Stimulated activated CD4-positive, alpha-beta T cell treated with anti-CD3 and anti-CD28 coated beads, Interleukin-1b, Interleukin-23, amount 100 ng/mL, for 1 hour (primary cell): ENCODE results near the gene KIF3C.
"Not testable (repeated sequence)": the region's sequence is repeated elsewhere in the genome, so short reads cannot be mapped to it uniquely, and the experiment has no call there.

Source experiments
- DNase-seq, 2 donors: peaks; one replicate each; pipeline ENCODE4 v3.0.0-alpha.2; 2020; ENCODE audit warnings: low read depth in 2 of 2

Gene KIF3C

DNA sequence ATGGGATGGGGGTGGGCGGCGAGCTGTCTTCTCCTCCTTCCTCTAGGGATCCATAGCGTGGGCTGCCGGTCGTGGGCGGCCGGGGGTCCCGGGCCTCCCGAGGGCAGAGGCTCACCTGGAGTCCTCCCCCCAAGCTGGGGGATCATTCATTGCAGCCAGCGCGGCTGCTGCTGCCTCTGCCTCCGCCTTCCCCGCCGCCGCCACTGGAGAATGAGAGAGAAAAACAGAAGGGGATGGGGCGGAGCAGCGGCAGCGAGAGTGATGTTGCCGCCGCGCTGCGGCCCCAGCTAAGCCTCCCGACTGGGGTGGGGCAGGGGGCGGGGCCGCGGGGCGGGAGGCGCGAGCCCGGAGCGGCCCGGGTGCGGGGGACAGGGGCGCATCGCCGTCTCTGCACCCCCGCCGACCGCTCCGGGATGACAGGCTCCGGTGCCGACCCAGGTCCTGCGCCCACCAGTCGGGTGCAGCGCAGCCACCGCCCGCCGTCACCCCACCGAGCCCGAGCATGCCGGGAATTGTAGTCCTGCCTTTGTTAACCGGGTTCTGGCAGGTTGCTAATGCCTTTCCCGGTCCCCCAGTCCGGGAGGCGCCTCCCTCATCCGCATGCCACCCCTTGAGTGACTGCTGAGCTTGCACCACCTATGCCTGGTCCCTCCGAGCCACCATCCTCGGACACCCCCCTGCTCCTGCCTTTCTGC lies at the start of gene KIF3C:
KIF3C (minus strand) TSS at position 225 of the 695 bp plus-strand sequence. CDS start 580 bp downstream, outside the sequence.
- peak; percentile 21 to 54 for DNase-seq

GRCh38 chr2:26028083-26028482 lies 45.8 kb upstream of the KIF3C start:
- DNase-seq = not testable (repeated sequence)

DNA sequence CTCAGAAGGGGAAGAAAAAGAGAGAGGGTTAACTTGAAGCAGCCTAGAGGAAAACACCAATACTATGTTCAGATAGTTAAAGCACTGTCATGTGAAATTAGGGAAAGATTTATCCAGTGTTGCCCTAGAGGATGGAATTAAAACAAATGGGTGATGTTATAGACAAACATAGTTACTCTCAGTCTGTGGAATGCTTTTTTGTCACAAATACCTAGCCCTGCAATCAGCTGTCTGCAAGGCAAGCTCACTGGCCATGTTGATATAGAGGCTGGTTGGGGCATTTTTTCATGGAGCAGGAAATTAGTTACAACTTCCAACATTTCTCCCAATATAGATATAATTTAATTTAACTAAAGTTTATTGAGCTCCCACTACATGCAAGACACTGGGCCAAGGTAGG lies 43.2 kb upstream of the KIF3C start:
- DNase-seq = no peak

- DNase-seq = no peak
These were observed 42.0 kb upstream of the KIF3C start for GRCh38 chr2:26024260-26024659.

GRCh38 chr2:26020231-26020640 lies 37.9 kb upstream of the KIF3C start:
- no peak for DNase-seq

GRCh38 chr2:26018184-26019055 lies 36.1 kb upstream of the KIF3C start:
- no peak for DNase-seq

DNA sequence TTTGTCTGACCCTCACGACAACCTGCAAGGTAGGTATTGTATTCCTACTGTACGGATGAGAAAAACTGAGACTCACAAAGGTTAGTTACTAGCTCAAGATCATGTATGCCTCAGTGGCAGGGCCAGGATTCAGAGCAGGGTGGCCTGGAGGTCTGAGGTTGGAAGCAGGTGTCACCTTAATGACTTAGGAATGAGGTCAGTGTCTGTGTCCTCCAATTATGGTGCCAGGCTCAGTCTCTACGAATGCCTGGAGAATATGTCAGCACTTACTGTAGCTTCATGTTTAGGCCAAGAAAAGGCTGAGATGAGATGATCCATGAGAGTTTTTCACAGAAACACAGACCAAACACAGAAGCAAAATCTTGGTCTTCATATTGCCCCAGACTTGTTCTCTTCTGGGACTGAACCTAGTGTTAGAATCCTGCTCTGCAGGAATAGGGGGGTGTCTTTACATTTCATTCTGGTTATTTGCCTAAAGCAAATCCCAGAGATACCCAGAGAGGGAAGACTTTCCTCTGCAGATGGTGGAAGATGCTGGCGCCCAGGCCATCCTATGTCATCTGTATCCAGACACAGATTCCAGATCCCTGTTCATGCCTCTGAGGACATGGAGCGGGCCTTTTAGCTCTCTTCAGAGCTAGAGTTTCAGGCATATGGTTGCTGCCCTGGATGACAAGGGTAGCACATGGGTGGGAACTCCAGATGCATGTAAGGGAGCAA lies 35.3 kb upstream of the KIF3C start:
- no peak for DNase-seq

DNA sequence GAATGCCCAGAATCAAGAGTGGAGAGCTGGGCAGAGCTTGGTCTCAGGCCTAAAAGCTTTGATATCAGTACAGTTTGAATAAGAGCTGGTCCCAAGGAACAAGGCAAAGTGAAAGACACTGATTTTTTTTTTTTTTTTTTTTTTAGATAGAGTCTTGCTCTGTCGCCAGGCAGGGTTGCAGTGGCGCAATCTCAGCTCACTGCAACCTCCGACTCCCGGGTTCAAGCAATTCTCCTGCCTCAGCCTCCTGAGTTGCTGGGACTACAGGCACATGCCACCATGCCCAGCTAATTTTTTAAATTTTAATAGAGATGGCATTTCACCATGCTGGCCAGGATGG lies 34.4 kb upstream of the KIF3C start:
- not testable (repeated sequence) for DNase-seq

DNA sequence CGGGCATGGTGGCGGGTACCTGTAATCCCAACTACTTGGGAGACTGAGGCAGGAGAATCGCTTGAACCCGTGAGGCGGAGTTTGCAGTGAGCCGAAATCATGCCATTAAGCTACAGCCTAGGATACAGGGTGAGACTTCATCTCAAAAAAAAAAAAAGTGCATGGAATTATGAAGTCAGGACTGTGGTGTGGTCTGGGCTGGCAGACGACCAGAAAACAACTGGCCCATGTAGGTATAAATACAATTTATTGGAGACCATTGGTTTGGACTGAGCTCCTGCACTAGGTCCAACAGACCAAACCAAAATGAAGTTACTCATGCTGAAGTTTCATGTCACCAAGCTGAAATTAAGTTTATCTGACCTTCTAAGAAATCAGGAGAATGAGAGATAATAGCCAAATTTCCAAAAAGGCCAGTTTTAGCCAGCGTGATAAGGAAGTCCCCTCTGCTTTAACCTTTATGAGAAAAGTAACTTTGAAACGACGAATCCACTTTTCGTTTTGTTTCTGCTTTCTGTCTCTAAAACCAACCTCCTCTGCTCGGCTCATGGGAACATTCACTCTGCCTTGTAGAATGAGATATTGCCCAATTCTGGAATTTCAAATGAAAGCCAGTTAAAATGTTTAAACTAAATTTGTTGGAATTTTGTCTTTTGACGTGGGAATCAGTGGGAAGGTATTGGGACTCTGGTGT lies 33.9 kb upstream of the KIF3C start:
- no peak for DNase-seq

DNA sequence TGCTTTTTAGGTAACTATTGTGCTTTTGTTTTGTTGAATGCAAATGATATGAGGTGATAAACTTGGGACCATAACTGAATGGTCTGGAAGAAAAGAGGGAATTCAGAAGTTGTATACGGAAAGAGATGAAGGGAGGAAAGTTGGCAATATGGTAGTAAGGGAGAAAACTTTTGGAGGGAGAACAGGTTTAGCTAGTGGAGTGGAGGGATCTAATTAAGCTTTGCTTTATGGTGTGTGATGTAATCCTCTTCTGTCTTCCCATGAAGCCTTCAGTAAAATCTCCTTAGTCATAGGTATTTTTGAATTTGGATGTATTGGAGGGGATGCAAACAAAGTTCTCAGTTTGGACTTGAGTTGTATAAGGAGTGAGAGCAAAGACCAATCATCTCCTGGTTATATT lies 31.4 kb upstream of the KIF3C start:
- DNase-seq = no peak

DNA sequence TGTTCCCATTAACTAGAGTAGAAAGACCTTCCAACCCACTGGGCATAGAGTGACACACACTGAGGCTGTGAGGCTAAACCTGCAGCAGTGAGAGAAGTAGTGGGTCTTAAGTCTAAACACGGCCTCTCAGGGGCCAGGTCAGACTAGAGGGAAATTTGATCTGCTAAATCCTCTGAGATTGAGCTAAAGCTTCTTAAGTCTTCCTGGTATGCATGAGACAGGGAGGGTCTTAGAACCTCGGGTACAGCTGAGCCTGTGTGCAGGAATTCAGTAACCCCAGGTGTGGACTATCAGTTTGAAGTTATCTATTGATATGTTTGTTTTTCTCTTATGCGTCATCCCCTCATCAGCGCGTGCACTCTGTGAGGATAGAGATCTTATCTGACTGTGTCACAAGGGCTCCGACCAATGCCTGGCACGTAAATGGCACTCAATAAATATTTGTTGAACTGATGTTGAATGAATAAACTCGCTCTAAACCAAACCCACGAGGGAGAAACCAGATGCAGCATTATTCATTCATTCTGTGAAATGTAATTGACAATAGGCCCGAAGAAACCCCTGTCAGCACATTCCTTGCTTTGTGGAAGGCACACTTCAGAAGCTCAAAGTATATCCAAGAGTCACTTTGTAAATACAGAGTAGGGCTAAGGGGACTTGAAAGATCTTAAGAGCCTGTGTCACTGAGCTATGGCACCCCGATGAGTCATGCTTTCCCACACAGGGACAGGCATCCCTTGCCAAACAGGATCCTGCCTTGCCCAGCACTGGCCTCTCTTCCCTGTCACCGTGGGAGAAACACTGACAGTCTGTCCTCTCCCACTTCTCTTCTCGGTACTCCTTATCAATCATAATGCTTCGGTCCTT lies 29.9 kb upstream of the KIF3C start:
- DNase-seq = no peak

GRCh38 chr2:26011609-26011989 lies 29.3 kb upstream of the KIF3C start:
- DNase-seq = no peak

GRCh38 chr2:26010943-26011342 lies 28.6 kb upstream of the KIF3C start:
- no peak for DNase-seq

DNA sequence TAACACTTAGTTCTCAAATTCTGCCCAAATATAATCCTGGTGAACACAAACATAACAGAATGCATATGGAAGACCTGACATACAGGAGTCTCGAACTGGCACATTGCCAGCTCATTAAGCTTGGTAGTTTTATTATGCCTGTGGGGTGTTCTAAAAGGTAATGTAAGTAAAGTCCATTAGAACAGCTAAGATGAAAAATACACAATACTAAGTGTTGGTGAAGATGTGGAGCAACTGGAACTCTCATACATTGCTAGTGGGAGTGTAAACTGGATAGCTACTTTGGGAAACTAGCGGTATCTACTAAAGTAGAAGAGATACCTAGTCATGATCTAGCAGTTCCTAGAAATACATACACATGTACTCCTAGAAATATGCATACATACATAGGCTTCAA lies 27.3 kb upstream of the KIF3C start:
- DNase-seq = no peak

- no peak for DNase-seq
These were observed 26.7 kb upstream of the KIF3C start for GRCh38 chr2:26008851-26009566.

- DNase-seq = no peak
These were observed 25.8 kb upstream of the KIF3C start for GRCh38 chr2:26008095-26008494.

- DNase-seq = no peak
These were observed 20.5 kb upstream of the KIF3C start for GRCh38 chr2:26002632-26003310.

DNA sequence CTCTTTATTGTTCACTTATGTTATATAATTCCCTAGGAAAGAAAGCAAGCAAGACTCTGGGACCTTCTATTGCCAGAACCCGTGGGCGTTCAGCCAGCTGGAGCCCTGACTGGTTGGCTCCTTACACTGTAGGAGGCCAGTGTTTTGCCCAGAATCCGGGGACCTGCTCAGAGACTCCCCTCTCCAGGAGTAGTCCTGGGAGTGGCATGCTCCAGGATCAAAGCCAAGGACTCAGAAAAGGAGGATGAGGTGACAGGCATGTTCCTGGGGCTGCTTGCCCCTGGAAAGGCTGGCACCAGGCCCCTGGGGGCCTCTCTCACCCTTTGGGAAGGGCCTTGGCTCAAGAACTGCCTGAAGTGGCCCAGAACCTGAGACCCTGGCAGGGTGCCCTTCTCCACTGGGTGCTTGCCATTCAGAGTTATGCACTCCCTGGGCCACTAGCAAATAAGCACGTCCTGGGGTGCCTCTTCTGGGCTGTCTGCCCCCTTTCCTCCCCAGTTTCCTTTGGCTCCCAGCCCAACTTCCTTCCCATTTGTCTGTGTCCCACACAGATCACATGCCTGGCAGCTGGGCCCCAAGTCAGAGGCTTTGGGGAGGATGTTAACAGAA lies 19.6 kb upstream of the KIF3C start:
- DNase-seq = no peak

- DNase-seq = no peak
These were observed 18.3 kb upstream of the KIF3C start for GRCh38 chr2:26000561-26001082.
